ENCODE data around the gene OPCML.

Gene OPCML

GRCh38 chr11:133331031-133331430 is 201.3 kb downstream of the OPCML start:
- Histone ChIP-seq H3K9me3 (ENCODE audit: control insufficient read depth, insufficient read depth, low read length) (no peaks in the 10 kb centered on the region), H3K36me3 (ENCODE audit: control insufficient read depth, low read length) (no peaks in the 10 kb centered on the region), H3K4me3 (ENCODE audit: low read length) (no peak overlapping the region), H3K4me2 (ENCODE audit: low read length) (no peak overlapping the region), H3K4me1 (ENCODE audit: control insufficient read depth, low read length) (no peaks in the 10 kb centered on the region), H4K20me1 (ENCODE audit: control insufficient read depth, insufficient read depth, low read depth, low read length) (no peaks in the 10 kb centered on the region), H3K9me2 (replicated peaks; ENCODE audit: control insufficient read depth, low read length) (no peaks in the 10 kb centered on the region), H3K79me2 (ENCODE audit: control insufficient read depth, low read length) (no peaks in the 10 kb centered on the region), H3K27ac (ENCODE audit: low read depth, low read length) (no peak overlapping the region), H3K27me3 (ENCODE audit: control insufficient read depth, low read length) (no peaks in the 10 kb centered on the region), H3F3A (ENCODE audit: control insufficient read depth, insufficient read depth) (no peaks in the 10 kb centered on the region)
- TF ChIP-seq CTCF (IDR thresholded peaks at IDR 0.05; ENCODE audit: low read depth, low read length, poor library complexity, severe bottlenecking) = no peak
- no peak for TF ChIP-seq EZH2phosphoT487 (IDR thresholded peaks at IDR 0.05; ENCODE audit: borderline replicate concordance, low read length)

- Histone ChIP-seq H3K4me2 (ENCODE audit: low read length) (no peak overlapping the region), H3K36me3 (ENCODE audit: control insufficient read depth, low read length) (no peaks in the 10 kb centered on the region), H3K27me3 (ENCODE audit: control insufficient read depth, low read length) (no peaks in the 10 kb centered on the region), H3K27ac (ENCODE audit: low read depth, low read length) (no peak overlapping the region), H3K9me3 (ENCODE audit: control insufficient read depth, insufficient read depth, low read length) (no peaks in the 10 kb centered on the region), H3K9me2 (replicated peaks; ENCODE audit: control insufficient read depth, low read length) (no peaks in the 10 kb centered on the region), H3K4me3 (ENCODE audit: low read length) (no peak overlapping the region), H3K79me2 (ENCODE audit: control insufficient read depth, low read length) (no peaks in the 10 kb centered on the region), H4K20me1 (ENCODE audit: control insufficient read depth, insufficient read depth, low read depth, low read length) (no peaks in the 10 kb centered on the region), H3K4me1 (ENCODE audit: control insufficient read depth, low read length) (no peaks in the 10 kb centered on the region), H3F3A (ENCODE audit: control insufficient read depth, insufficient read depth) (no peaks in the 10 kb centered on the region)
- TF ChIP-seq EZH2phosphoT487 (IDR thresholded peaks at IDR 0.05; ENCODE audit: borderline replicate concordance, low read length) (no peak), CTCF (IDR thresholded peaks at IDR 0.05; ENCODE audit: low read depth, low read length, poor library complexity, severe bottlenecking) (no peak)
Observed at GRCh38 chr11:133326849-133327248, 205.5 kb downstream of the OPCML start.

GRCh38 chr11:133326332-133326731 is 206.0 kb downstream of the OPCML start:
- no peaks in the 10 kb centered on the region for H3K4me1 ChIP-seq (ENCODE audit: control insufficient read depth, low read length)
- H3K9me2 ChIP-seq (replicated peaks; ENCODE audit: control insufficient read depth, low read length) = no peaks in the 10 kb centered on the region
- H3K27me3 ChIP-seq (ENCODE audit: control insufficient read depth, low read length) = no peaks in the 10 kb centered on the region
- H3K79me2 ChIP-seq (ENCODE audit: control insufficient read depth, low read length) = no peaks in the 10 kb centered on the region
- no peaks in the 10 kb centered on the region for H3K9me3 ChIP-seq (ENCODE audit: control insufficient read depth, insufficient read depth, low read length)
- no peak overlapping the region for H3K4me2 ChIP-seq (ENCODE audit: low read length)
- TF ChIP-seq EZH2phosphoT487 (IDR thresholded peaks at IDR 0.05; ENCODE audit: borderline replicate concordance, low read length) (no peak), CTCF (IDR thresholded peaks at IDR 0.05; ENCODE audit: low read depth, low read length, poor library complexity, severe bottlenecking) (no peak)
- no peak overlapping the region for H3K4me3 ChIP-seq (ENCODE audit: low read length)
- H4K20me1 ChIP-seq (ENCODE audit: control insufficient read depth, insufficient read depth, low read depth, low read length) = no peaks in the 10 kb centered on the region
- no peaks in the 10 kb centered on the region for H3F3A ChIP-seq (ENCODE audit: control insufficient read depth, insufficient read depth)
- H3K36me3 ChIP-seq (ENCODE audit: control insufficient read depth, low read length) = no peaks in the 10 kb centered on the region
- no peak overlapping the region for H3K27ac ChIP-seq (ENCODE audit: low read depth, low read length)

GRCh38 chr11:133325711-133326110 is 206.6 kb downstream of the OPCML start:
- no peaks in the 10 kb centered on the region for H3K36me3 ChIP-seq (ENCODE audit: control insufficient read depth, low read length)
- H3K4me1 ChIP-seq (ENCODE audit: control insufficient read depth, low read length) = no peaks in the 10 kb centered on the region
- no peak for TF ChIP-seq EZH2phosphoT487 (IDR thresholded peaks at IDR 0.05; ENCODE audit: borderline replicate concordance, low read length)
- no peaks in the 10 kb centered on the region for H3K9me2 ChIP-seq (replicated peaks; ENCODE audit: control insufficient read depth, low read length)
- no peaks in the 10 kb centered on the region for H3K79me2 ChIP-seq (ENCODE audit: control insufficient read depth, low read length)
- no peaks in the 10 kb centered on the region for H4K20me1 ChIP-seq (ENCODE audit: control insufficient read depth, insufficient read depth, low read depth, low read length)
- H3K27me3 ChIP-seq (ENCODE audit: control insufficient read depth, low read length) = no peaks in the 10 kb centered on the region
- H3F3A ChIP-seq (ENCODE audit: control insufficient read depth, insufficient read depth) = no peaks in the 10 kb centered on the region
- H3K27ac ChIP-seq (ENCODE audit: low read depth, low read length) = no peak overlapping the region
- H3K4me3 ChIP-seq (ENCODE audit: low read length) = no peak overlapping the region
- no peak overlapping the region for H3K4me2 ChIP-seq (ENCODE audit: low read length)
- no peaks in the 10 kb centered on the region for H3K9me3 ChIP-seq (ENCODE audit: control insufficient read depth, insufficient read depth, low read length)

Measured in DOHH2 (cell line).